SIG-M5 treated with dmso at 0.1 percent for 504 hours (cell line): ENCODE data around the gene UBAP2.
"Not testable (repeated sequence)": the region's sequence is repeated elsewhere in the genome, so short reads cannot be mapped to it uniquely, and the experiment has no call there.

ENCODE experiments used
- DNase-seq: peaks from one replicate; lab custom pipeline; 2025; ENCODE audit not compliant: unreplicated experiment; lab: John Stamatoyannopoulos, UW

The UBAP2 gene

DNA sequence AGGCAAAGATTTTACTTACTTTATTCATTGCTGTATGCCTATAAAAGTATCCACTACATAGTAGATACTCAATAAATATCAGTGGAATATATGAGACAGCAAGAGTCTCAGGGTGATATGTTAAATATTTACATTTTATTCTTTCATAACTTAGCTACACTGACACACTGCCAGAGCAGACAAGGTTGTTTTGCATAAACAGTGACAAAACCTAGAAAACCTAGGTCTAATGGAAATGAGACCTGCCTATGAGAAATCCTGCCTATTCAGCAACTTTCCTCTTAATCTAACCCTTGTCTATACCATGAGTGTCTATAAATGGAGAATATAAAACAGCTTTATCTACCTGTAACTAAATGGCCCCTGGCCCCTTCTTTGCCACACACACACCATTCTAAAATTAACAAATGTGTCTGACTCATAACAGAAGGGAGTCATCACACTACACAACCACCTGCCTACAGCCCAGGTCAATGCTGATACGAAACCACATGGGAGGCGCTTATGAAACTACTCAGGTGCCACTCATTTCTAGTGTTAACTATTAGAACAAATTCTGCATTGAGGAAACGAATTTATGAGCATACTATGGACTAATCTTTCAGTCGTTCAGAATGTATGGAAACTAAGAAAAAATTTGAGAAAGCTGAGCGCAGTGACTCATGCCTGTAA is 60.3 kb downstream of the UBAP2 start:
- DNase-seq, result no peak

DNA sequence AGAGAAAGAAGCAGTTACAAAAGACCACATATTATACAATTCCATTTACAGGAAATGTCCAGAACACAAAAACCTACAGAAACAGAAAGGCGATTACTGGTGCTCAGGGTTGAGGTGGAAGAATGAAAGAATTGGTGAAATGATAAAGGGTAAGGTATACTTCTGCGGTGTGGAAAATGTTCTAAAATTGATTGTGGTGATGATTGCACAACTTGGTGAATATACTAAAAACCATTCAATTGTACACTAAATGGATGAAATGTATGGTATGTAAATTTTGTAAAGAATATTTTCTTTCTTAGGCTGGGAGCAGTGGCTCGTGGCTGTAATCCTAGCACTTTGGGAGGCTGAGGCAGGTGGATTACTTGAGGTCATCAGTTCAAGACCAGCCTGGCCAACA is 72.3 kb downstream of the UBAP2 start:
- no peak for DNase-seq

DNA sequence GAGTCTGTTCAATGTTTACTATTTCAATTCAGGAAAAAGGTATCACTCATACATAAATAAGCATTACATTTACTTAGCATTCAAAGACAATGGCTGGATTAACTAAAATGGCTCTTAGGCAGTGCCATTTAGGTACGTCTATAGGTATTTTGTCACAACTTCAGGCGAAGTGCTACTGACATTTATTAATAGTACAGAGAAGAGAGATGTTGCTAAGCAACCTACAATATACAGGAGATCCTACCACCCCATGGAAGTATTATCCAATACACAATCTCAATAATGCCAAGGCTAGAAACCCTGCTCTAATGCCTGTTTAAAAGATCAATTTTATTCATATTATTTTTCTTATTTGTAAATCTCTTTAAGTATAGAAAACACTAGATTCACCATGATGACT is 76.0 kb downstream of the UBAP2 start:
- no peak for DNase-seq

DNA sequence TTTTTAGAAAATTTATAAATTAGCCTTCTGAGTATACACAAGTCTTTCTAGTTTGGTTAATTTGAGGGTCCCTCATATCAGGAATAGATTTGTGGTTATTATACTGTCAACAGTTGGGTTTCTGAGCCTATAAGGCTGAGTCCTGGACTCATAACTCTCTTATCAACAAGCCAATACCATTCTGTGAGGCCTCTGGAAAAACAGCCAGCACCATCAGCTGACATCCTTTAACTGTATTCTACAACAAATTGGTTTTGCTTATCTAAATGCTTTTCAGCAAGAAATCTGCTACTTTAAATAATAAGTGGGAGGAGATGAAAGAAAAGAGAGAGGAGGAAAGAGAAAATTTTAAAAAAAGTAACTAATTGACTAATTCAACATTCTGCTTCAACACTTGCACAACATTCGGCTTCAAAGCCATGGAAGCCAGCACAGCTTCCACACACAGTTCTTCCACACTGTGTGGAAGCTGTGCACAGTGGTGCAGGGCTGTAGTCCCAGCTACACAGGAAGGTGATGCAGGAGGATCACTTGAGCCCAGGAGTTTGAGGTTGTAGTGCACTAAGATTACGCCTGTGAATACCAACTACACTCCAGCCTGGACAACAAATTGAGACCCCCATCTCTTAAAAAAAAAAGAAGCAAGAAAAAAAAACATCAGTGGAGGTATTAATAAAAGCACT is 84.5 kb downstream of the UBAP2 start:
- DNase-seq, result no peak

DNA sequence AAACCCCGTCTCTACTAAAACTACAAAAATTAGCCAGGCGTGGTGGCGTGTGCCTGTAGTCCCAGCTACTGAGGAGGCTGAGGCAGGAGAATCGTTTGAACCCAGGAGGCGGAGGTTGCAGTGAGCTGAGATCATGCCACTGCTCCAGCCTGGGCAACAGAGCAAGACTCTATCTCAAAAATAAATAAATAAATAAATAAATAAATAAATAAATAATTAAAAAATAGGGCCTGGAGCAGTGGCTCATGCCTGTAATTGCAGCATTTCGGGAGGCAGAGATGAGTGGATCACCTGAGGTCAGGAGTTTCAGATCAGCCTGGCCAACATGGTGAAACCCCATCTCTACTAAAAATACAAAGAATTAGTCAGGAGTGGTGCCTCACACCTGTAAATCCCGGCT is 86.2 kb downstream of the UBAP2 start:
- DNase-seq, result not testable (repeated sequence)

DNA sequence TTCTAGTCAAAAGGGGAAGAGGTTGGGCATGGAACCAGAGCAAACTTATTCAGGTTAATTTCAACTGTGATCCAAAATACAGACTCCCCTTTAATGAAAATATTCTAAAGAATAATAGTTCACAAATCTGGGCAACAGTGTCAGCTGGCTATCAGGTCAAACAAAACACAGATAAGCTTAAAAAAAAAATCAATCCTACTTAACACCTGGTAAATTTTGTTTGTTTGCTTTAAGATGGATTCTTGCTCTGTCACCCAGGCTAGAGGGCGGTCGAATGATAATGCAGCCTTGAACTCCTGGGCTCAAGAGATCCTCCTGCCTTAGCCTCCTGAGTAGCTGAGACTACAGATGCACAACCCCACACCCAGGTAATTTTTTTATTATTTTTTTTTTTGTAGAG is 89.0 kb downstream of the UBAP2 start:
- DNase-seq, result no peak

DNA sequence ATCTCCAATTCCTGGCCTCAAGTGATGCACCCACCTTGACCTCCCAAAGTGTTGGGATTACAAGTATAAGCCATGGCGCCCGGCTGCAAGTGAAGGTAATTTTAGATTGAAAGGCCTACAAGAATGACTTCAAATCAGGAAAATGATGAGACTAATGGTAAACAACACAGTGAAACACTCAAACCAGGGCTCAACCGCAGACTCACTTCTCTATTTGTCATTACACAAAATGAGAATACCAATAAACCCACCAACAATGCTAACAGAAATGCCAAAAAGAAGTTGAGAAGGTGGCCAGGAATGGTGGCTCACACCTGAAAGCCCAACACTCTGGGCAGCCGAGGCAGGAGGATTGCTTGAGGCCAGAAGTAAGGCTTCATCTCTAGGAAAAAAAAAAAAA is 92.1 kb downstream of the UBAP2 start:
- no peak for DNase-seq

DNA sequence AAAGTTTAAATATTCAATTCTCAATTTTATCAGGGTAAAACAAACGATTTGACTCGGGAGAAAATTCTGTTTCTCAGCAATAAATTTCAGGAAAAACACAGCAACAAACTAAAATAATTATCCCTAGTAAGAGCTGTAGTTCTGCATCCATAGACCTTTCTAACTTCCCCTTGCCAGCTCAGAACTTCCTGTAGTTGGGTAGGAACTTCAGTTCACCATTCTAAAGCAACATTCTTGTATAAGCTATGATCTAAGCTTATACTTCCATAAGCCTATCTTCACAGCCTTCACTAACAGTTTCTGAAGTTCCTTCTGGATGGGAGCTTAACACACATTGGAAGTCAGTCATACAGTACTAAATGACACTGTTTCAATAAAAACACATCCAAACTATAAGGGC is 96.6 kb downstream of the UBAP2 start:
- no peak for DNase-seq

DNA sequence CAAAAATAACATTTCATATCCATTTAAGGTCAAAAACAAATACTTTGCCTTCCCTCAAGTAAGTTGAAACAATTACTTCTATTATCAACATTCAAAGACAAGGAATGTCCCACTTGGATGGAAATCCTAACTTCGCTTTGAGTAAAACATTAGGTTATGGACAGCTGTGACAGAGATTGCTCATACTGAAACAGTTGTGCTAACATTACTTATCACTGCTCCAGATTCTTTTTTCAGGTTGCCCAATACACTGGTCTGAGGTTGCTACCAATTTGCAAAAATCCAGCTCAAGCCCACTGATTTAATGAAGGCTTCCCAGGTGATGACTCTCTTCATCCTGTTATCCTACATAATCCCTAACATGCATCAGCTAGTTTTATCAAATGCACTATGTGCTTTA is 98.3 kb downstream of the UBAP2 start:
- no peak for DNase-seq

DNA sequence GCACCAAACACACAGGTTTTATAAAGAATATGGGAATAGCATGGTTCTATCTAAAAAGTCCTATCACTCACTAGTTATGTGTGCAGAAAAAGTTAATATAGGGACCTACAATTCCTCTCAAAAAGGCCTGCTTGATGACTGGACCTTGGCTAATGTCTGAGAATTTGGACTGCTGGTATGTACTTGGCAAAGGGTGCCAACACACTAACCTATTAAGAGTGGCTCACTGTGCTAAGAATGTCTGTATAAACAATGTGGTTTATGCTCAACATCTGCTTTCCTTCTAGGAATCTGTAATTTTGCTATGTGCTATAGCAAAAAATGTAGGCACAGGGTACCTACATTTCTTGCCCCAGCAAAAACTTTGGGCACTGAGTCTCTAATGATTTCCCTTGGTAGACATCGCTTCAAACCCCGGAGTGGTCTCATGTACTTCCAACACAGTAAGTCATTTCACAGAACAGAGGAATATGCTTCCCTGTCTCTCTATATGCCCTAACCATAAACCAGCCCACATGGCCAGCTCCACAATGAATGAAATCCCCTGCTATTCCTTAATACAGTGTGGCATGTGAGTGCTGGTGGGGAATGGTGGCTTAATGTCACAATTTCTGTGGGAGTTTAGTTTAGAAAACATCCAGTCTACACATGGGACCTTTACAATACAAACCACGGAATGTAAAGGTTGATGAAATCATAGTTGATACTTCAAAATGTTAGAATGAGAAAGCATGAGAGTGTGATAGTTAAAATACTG is 101.7 kb downstream of the UBAP2 start:
- DNase-seq, result no peak

DNA sequence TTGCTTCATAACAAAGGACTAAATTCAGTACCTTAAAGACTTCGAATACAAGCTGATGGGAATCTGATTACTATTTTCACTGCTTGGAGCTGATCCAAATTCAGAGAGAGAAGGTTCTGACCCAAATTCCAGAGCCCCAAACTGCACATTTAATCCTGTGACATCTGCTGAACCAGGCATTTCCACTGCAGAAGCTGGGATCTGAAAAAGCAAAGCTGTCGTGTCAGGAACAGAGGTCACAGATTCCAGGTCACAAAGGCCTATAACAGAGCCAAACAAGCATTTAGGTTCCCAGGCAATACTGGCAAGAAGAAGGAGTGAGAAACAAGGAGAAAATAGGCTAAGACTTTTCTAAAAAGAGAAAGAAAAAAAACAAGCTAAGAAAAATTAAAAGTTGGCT is 105.3 kb downstream of the UBAP2 start:
- no peak for DNase-seq

DNA sequence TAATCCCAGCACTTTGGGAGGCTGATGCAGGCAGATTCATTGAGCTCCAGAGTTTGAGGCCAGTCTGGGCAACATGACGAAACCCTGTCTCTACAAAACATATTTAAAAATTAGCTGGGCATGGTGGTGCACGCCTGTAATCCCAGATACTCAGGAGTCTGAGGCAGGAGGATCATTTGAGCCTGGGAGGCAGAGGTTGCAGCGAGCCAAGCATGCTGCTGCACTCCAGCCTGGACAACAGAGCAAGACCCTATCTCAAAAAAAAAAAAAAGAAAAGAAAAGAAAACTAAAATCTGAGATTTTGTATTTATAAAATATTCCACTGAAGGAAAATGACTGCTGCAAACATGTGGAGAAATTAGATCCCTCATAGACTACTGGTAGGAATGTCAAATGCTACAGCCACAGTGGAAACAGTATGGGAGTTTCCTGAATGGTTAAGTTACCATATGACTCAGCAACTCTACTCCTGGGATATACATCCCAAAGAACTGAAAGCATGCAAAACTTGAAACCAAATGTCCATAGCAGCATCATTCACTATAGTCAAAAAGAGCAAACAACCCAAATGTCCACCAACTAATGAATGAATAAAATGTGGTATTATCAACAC is 106.1 kb downstream of the UBAP2 start:
- no peak for DNase-seq

DNA sequence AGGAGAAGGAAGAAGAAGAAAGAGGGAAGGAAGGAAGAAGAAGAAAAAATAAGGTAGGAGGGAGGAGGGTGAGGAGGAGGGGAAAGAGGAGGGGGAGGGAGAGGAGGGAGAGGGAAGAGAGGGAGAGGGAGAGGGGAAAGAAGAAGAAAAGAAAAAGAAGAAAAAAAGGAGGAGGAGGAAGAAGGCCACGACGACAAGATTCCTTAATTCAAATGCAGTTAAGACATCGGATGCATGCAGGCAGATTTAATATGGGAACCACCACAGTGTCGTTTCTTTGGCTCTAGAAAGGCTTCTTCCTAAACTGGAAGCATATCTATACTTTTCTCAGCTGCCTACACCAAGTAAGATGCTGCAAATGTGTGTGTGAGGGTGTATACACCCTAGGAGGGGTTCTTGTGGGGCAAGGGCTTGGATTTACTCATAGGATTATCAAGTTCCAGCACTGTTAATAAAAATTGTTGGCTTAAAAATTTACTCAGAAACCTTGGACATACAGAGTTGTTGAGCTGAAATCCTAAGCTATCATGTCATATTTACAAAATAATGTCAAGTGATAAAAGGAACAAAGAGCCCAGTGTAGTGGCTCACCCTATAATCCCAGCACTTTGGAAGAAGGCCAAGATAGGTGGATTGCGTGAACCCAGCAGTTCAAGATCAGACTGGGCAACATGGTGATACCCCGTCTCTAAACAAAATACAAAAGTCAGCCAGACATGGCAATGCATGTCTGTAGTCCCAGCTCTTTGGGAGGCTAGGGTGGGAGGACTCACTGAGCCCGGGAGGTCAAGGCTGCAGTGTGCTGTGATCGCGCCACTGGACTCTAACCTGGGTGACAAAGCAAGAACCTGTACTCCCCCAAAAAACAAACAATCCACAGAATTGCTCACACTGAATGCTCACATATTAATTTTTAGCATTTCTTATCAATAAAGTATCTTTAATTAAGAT is 108.5 kb downstream of the UBAP2 start:
- DNase-seq, result no peak

DNA sequence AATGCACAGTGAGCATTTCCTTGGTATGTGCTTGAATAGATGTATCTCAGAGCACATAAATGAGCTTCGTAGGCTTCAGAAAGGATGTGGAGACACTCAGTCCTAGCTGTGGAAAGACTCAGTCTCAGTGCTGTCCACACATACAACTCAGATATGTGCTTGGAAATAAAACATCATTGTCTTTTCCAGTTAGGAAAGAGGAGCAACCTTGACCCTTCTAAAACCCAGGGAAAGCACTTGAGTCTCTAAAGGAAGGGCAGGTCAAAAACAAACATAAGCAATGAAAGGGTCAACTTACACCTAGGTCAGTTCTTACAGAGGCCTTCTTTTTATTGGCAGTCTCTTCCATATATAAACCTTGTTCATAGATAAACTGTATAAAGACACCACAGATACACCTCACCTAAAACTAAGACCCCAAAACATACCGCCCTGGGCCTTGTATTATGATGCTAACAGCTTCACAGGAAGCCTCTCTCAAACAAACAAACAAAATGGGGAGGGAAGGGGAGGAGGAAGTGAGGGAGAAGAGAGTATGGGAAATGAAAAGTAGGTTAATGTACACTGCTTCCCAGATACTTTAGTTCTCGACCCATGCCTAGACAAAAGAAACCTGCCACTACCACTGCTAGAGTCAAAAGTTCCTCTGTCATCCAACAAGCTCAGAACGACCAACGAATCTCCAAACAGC is 114.4 kb downstream of the UBAP2 start:
- no peak for DNase-seq

DNA sequence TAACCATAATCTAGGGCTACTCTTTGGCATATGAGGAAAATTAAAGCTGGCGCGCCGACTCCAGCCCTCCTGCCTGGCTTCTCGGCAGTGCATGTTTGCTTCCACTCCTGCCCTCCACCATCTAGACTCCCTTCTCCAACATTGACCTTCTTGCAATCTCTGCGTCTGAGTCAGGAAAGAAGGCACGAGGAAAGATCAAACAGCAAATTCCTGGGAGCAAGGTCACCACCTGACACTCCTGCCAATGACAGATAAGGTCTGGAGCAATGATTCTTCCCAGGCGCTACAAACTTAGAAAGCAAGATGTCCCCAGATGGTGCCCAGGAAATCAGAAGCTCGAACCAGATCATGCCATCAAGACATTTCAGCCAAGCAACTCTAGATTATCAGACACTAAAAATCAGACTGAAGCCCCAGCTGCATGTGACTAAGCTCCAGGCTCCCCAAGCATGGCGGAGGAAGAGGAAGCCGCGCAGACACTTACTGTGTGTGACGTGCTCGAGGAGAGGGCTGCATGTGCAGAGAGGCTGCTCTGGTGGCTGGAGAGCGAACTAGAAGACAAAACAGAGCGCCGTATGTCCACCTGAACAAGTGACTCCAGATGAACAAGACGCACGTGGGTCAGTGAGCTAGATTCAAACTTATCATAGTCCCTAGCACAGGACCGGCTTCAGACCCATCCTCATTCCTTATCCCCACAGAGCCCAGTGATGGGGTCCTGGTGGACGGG is 116.4 kb downstream of the UBAP2 start:
- no peak for DNase-seq

DNA sequence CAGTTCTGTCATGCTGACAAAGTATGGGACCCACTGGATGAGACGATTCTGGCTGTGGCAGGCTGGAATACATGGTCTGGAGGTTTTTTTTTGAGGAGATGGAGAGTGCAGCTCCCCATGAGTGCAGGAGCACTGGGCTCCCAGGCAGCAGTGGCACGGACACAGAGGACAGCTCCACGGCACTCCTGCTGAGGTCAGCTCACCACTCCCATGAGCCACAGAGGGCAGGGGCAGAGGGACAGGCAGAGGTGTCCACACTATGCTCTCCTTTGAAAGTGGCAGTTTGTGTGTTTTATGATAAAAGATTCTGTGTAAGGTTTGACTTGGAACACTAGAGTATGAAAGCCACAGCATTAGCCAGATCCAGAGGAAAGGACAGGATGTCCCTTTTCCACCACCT is 117.4 kb downstream of the UBAP2 start:
- DNase-seq, result no peak

DNA sequence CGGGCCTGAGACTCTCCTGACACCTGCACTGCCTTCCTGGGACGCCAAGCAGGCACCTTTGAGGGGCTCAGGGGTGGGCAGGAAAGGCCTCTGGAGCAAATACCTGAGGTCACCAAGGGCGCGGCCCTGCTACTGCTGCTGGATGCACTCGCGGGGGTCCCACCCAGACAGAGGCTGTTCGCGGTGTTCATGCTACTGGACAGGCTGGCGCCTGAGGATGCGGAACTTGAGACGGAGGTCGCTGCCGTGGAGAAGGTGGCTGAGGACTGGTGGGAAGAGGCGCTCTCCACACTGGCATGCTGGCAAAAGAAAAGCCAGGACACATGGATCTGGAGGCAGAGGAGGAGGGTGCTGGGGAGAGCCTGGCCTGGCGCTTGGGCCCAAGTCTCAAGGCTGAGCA is 121.0 kb downstream of the UBAP2 start:
- no peak for DNase-seq

DNA sequence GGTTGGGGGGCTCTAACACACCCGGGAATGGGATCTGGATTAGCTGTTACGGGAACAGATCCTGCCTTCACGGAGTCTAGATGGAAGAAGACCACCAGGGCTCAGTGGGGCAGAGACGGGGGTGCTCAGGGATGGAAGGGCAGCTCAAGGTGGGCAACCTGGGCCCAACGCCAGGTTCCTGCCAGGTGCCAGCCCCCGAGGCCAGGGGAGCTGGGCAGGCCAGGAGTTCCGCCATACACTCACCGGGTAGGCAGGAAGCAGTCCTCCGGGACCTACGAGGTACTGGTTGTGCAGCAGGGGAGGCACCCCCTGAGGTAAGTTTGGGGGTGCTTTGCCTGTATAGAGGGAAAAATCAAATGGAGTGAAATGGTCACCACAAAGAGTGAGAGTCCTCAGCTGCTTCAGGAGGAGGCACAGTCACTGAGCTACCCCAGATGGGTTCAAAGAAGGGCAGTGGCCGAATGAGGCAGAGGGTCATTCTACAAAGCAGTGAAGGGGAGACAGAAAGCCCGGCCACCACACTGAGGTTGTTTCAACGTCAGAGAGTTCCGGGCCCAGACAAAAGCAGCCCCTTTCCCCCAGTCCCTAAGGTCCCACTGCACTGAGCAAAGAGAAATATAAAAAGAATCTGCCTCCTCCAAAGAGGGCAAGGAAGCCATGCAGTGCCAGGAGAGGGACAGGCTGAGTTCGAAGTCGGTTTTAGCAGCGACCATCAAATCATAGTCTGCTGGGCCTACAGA is 121.8 kb downstream of the UBAP2 start:
- no peak for DNase-seq
